Measurements from ENCODE around the gene SUGCT.

Gene SUGCT

DNA sequence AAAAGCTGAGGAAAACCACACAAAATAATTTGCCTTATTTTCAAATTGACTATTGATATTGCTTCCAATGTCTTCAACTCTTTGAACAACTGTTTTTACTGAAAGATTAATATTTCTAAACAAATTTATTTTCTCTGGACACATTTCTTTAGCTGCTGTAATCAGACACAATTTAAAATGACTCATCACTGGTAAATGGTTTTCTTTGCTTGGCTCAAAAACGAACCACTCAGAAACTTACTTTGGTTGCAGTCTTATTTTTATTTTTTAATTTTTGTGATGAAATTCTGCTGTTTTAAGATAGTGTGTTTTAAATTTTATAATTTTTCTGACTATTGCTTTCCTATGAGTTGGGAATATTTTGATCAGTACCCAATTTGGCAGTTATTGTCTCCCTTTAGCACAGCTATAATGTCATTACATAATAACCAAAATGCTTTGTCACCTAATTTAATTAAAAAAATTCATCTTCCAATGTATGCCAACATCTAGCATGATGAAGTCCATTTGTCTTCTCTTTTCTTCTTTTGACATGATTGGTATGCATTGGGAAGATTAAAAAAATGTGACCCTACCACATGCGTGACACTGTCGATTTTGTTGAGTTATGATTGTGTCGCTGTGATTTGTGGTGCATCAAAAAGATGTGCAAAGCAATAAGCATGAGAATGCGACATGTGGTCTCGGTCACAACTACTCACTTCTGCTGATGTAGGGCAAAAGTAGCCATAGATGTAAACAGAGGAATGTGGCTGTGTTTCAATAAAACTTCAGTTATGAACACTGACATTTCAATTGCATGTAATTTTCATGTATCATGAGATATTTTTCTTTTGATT, 222.3 kb downstream of the SUGCT start:
- no peak for DNase-seq (ENCODE audit: extremely low read depth, low read depth)
- TF ChIP-seq, protein P1, sequence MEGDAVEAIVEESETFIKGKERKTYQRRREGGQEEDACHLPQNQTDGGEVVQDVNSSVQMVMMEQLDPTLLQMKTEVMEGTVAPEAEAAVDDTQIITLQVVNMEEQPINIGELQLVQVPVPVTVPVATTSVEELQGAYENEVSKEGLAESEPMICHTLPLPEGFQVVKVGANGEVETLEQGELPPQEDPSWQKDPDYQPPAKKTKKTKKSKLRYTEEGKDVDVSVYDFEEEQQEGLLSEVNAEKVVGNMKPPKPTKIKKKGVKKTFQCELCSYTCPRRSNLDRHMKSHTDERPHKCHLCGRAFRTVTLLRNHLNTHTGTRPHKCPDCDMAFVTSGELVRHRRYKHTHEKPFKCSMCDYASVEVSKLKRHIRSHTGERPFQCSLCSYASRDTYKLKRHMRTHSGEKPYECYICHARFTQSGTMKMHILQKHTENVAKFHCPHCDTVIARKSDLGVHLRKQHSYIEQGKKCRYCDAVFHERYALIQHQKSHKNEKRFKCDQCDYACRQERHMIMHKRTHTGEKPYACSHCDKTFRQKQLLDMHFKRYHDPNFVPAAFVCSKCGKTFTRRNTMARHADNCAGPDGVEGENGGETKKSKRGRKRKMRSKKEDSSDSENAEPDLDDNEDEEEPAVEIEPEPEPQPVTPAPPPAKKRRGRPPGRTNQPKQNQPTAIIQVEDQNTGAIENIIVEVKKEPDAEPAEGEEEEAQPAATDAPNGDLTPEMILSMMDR (IDR thresholded peaks at IDR 0.05; ENCODE audit: low read depth, low read length): no peak

GRCh38 chr7:40369641-40370277, 235.0 kb downstream of the SUGCT start:
- DNase-seq (ENCODE audit: extremely low read depth, low read depth): no peak

DNA sequence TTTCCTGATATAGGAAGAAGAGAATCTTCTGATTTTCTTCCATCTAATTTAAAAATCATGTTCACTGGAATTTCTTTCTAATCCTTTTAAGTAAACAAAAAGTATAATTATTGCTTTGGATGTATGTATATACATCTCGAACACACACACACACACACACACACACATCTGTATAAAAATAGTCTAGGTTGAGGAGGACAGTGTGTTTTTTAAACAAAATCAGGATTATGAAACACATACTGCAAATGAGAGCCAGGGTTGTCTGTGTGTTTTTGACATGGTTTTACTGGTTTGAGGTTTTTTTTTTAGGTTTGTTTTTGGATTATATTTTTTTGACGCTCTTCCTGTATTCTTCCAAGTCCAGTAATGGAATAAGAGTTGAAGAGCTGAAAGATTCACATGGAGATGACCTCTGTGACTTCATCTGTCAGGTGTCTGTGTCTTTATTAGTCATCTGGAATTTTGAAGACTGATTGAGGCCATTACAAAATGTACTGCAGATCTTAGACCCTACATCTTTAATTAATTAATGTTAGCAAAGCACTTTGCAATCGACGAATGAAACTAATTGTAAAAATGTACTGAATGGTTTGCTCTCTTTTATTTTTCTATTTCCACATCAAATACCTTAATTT, 237.1 kb downstream of the SUGCT start:
- TF ChIP-seq, protein P1 (IDR thresholded peaks at IDR 0.05; ENCODE audit: low read depth, low read length): no peak
- no peak for DNase-seq (ENCODE audit: extremely low read depth, low read depth)

More at GRCh38 chr7:40369641-40370277, 235.0 kb downstream of the SUGCT start:
- TF ChIP-seq, protein P1 (IDR thresholded peaks at IDR 0.05; ENCODE audit: low read depth, low read length): no peak

DNA sequence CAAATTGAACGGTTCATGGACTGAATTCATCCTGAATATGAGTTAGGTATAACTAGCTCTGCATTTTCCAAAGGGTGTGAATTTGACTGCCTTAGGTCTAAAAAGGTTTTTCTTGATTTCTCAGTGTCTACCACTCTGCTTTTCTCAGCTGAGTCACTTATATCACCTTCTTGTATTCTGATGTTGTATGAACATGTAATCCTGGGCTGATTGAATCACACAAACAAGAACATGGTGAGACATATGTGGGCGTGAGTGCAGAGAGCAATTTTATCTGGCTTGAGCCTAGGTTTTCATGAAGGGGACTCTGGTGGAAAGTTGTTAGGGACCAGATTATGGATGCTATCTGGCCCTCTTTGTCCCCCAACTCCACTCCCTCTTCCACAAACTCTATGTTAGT, 239.8 kb downstream of the SUGCT start:
- no peak for DNase-seq (ENCODE audit: extremely low read depth, low read depth)
- TF ChIP-seq, protein P1 (IDR thresholded peaks at IDR 0.05; ENCODE audit: low read depth, low read length): no peak

DNA sequence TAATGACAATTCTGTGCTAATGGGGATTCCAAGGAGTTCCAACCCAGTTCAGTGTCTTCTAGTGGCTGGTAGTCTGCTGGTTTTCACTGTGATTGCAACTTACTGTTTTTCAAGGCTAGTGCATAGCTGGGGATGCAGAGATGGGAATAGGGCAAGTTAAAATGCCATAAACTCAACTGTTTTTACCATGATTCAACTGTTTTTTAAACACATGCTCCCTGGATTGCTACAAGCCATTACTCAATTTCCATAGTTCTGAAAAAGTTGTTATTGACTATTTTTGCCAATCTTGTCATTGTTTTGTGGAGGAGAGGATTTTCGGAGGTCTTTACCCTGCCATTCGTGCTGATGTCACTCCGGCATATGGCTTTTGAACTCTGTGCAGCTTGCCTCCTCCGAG, 245.3 kb downstream of the SUGCT start:
- DNase-seq (ENCODE audit: extremely low read depth, low read depth): no peak
- TF ChIP-seq, protein P1 (IDR thresholded peaks at IDR 0.05; ENCODE audit: low read depth, low read length): no peak

DNA sequence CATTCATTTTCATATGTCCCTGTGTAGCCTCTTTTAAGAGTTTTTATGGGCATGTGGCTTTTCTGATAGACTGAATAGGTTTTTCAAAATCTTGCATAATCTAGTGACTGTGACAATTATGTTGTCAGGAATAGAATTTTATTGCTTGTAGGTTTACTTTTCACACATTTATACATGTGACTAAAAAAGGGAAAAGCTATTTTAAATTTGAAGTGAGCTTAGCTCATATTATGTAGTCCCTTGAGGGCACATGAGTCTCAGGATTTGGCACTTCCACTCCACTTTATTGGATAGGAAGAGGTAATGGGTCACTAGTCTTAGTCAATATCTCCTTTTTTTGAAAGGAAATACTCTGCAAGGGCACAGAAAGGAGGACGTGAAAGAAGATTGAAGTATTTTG, 247.3 kb downstream of the SUGCT start:
- TF ChIP-seq, protein P1 (IDR thresholded peaks at IDR 0.05; ENCODE audit: low read depth, low read length): no peak
- DNase-seq (ENCODE audit: extremely low read depth, low read depth): no peak

DNA sequence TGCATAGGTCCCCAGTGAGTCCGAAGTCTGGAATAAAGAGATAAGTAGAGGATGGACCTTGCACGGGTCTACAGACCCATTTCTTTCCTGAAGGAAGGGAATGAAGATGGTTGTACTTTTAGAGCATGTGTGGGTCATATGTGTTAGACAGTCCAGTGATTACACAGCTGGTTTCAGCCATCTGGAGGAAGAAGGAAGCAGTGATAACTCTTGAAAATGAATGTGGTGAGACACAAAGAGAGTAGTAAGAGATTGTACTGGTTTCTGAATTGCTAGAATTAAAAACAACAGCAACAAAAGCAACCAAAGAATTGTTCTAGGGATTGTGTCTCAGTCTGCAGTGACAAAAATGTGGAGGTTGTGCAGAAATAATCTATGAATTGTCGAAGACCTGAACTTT, 258.9 kb downstream of the SUGCT start:
- TF ChIP-seq, protein P1 (IDR thresholded peaks at IDR 0.05; ENCODE audit: low read depth, low read length): no peak
- no peak for DNase-seq (ENCODE audit: extremely low read depth, low read depth)
